NCI-H82 treated with DMSO at 0.1 percent for 48 hours (cell line): ENCODE results near the gene EEFSEC.

ENCODE experiments used
- DNase-seq: peaks from one replicate; lab custom pipeline; 2025; ENCODE audit not compliant: unreplicated experiment; lab: John Stamatoyannopoulos, UW

The EEFSEC gene

DNA sequence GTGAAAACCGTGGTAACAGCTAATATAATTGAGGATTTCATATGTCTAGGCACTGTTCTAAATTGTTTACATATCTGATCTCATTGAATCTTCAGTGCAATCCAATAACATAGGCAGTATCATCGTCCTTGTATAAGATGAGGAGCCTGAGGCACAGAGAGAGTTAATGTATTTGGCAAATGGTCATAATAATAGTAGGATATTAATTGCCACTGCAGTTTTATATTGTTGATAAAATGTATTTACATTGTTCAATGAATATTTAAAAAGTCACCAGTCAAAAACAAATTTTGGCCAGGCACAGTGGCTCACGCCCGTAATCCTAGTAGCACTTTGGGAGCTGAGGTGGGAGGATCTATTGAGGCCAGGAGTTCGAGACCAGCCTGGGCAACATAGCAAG lies 88.5 kb downstream of the EEFSEC start:
- no peak for DNase-seq

DNA sequence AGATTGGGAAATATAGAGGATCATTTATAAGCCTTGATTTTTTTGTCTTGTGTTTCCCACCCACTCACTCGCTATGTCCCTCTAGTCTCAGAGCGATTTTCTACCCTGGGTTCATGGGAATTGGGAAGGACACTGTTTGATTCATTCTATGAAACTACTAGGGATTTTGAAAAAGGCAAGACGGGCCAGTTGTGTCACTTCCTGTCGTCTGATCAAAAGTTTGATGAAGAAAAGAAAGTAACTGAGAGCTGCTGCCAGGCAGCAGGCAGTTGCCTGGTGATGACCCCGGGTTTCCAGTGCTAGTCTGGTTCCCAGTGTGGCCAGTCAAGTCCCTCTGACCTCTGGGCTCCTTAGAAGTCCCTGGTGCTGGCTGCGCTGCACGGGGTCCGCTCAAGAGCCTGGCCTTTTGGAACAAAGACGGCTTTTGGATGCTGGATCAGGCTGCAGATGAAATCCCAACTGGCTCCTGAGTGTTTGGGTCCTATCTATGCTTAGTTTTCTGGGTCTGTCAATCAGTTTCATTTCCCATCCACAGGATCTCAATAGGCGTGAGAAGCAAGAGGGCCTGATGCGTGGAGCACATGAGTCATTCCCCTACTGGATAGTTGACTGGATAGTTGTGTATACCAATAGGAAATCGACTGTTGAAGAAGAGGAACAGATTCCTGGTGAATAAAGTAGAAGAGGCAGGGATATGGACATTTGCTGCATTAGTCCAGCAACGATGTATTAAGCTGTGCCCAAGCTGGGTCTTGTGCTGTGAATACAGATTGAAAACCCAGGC lies 89.7 kb downstream of the EEFSEC start:
- DNase-seq = no peak

DNA sequence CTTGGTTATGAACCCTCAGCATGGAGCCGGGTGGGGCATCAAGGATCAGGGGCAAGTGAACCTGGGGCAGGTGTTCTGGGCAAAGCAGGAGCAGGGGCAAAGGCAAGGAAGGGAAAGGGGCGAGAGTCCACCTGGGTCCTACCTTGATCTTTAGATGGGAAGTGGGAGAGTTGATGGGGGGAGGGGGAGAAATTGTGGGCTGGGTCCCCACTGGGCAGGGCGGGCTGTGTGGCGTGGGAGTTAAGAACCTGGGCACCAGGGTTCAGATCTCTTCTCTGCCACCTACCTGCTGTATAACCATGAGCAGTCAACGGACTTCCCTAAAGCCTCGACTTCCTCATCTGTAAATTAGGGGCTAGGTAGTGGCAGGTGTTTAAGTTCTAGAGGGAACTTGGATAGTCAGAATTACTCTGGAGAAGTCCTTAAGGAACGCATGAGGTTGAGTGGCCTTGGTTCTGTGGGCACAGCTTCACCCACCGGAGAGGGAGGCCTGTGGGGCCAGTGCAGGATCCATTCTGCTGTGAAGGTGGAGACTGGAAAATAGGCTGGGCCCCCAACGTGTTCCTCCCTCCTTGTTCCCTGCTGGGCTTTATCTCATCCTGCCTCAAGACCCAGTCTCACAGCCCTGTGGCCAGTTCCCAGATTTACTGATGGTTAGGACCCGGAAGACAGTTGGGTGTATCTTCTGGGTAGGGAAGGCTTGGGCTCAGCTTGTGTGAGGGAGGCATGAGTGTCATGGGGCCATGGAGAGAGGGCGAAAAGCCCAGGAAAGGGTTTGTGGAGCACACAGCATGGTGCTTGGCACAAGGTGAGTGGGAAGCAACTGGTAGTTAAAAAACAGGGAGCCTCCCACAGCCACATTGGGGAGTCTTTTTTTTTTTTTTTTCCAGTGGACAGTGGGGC lies 90.6 kb downstream of the EEFSEC start:
- DNase-seq = no peak

DNA sequence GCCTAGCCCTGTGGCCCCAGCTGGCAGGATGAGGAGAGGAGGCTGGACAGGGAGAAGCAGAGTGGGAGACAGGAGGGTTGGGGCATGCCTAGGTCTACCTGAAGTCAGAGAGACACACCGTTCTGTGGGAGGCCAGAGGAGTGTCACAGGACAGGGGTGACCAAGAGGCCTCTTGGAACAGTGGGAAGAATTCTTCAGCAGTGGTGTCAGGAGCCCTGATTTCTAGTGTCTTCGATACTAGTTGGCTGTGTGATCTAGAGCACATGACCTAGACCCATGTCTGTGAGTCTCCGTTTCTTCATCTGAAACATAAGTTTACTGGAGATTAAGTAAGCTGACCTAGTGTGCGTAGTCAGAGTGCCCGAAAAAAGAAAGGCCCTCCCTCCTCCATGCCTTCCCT lies 92.2 kb downstream of the EEFSEC start:
- no peak for DNase-seq

DNA sequence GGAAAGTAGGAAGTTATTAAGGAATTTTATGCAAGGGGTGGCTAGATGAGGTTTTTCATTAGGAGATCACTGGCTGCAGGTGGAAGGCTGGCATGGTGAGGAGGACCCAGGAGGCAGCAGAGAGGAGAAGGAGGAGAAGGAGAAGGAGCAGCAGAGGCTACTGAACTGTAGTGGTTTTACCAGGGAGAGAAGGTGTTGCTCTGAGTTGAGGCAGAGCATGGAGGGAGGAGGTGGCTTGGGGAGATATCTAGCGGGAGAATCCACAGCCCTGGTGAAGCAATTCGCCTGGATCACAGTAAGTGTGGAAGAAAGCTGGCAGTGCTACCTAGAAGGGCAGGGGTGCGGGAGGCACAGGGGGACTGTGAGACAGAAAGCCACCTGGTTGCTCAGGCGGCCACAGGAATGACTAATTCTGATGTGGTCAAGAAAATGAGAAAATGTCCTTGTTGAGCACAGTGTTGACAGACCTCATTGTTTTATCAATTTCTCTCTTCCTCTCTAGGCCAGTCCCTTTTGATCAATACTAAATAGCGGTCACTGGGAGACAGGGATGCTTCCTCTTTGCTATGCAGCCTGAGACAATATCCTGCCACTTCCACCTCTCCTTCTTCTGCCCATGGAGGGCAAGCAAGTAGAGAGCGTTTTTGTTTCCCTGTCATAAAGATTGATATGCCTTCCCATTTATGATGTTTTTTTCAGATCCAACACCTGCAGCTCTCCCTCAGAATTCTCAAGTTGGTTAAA lies 94.6 kb downstream of the EEFSEC start:
- DNase-seq = no peak

DNA sequence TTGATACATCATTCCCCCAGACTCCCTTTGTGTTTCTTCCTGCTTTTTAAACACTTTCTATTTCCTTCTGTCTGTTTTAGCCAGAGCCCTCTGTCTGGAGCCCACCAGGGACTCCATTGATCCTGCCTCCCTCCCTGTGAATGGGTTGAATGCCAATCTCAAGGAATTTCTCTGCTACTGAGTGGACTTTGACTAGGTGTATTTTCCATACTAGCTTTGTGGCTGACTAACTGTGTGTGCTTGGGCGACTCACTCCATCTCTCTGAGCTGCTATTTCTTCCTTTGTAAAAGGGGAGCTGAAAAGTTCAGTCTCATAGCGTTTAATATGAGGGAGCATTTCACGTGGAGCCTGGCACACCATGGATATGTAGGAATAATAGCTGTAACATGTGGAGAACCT lies 98.8 kb downstream of the EEFSEC start:
- DNase-seq = no peak

DNA sequence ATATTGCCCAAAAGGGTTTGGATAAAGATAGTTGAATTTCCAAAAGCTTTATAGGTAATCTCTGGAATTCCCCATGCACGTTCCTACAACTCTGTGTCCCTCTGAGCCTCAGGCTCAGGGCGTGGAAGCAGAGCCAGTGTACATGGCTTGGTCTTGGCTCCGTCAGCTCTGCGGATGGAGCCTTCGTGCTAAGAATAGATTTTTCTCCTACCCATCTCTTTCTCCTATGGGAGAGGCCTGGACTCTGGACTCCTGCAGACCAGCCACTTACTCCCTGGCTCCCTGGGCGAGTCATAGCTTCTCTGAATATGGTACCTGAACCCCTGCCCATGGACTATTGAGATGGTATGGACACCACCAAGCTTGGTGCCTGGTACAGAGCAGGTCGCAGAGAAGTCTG lies 99.9 kb downstream of the EEFSEC start:
- no peak for DNase-seq

DNA sequence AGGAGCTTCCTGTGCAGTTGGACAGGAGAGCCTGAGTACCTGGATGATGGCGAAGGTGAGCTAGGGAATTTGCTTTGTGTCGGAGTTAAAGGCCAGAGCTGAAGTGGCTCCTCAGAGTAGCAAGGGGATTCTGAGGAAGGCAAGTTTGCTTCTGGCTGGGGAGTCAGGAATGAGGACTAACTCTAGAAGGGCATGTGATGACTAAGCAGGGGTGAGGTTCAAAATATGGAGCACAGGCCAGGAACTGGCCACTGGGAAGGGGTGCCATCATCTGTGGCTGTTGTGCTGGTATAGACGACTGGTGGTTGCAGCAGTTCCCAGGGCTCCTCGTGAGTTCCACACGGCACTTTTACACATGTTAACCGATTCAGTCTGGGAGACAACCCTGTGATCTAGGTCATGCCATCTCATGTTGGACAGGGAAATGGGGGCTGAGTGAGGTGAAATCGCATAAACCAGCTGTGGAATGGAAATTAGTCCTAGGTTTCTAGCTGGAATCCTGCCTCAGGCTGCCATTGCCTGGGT lies 100.8 kb downstream of the EEFSEC start:
- DNase-seq = no peak

DNA sequence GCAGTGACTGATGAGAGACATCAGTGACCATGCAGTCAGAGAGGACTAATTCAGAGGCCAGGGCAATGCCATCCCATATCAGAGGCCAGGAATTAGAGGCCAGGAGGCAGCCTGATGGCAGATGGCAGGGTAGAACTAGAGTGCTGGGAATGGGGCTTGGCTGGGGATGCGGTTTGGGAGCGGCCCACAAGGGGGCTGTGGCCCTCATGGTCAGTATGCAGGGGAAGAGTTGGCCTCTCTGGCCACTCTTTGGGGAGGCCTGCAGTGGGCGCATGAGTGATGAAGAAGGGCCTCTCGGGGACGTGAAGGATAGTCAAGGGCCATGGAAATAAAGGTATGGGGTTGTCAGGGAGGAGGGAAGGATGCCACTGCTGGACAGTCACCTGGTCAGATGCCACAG lies 101.7 kb downstream of the EEFSEC start:
- DNase-seq = no peak

DNA sequence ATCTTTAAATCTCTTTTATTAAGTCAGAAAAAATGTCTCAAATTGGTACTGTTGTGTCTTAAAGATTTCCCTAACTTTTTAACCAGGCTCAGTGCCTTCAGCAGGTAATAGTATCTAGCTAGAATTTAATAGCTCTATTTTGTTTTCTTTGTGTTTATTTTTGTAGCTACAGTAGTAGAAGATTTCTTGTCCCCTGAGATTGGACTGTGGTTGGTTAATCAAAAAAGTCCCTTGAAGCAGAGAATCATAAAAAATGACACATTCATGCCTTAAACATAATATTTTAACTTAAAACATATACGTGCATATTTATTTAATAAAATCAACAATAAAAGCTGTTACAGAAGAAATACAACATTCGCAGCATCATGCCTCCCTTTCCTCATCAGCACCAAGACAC lies 102.8 kb downstream of the EEFSEC start:
- no peak for DNase-seq

DNA sequence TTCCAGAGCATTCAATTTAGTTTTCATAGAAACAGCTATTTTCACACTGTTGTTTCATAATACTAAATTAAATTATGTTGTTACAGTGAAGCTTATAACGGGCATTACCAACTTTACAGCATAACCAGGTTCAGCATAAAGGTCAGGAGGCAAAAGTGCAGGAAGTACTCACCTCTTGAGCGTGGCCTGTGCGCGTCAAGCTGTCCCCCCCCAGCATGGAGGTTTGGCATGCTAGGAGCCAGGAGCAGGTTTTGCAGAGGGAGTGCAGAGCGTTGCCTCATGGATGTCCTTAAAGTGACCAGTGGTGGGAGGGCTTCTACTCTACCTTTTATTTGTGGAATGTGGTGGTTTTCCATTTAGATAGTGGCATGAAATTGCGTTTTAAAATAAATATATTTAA lies 104.4 kb downstream of the EEFSEC start:
- no peak for DNase-seq

DNA sequence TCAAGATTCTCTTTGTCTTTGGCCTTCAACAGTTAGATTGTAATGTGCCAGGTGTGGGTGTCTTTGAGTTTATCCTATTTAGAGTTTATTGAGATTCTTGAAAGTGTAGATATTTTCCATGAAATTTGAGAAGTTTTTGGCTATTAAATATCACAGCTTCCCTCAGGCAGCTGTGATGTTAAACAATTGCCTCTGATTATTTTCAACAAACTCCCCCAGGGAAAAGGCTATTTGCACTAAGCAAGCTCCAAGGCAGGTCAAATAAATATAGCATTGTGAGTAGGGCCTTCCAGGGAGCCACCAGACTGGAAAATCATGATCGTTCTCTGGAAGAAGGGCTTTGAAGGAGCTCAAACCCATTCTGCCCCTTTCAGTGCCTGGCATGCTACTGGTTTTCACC lies 107.0 kb downstream of the EEFSEC start:
- no peak for DNase-seq

DNA sequence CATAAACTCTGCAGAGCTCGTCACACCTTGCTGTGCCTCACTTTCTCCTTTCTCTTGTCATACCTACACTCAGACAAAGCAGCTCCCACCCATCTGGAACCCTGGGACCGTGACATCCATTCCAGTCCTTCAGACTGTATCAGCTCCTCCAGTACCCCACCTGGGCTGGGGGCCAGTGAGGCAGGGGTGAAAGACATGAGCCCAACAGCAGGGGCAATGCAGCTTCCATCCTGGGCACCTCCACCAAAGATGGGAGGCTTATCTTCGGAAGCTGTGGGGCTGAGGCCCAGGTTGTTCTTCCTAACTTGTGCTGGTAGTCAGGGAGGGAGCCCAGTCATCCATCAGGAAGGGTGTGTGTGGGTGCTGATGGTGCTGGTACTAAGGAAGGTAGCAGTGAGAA lies 109.2 kb downstream of the EEFSEC start:
- DNase-seq = no peak

DNA sequence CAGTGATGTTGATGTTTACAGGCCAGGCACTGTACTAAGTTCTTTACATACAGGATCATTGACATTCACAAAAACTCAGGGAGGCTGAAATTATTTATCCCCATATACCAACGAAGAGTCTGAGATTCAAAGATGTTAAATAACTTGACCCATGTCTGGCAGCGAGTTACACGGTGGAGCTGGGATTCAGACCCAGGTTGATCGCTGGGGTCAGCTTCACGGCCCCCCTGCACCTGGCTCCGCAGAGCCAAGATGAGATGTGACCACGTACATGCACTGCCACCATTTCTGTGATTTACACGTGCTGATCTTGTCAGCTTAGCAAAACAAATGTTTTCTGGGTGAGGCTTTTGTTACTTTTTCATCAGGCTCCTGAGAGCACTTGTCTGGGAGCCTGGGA lies 109.8 kb downstream of the EEFSEC start:
- DNase-seq = no peak

DNA sequence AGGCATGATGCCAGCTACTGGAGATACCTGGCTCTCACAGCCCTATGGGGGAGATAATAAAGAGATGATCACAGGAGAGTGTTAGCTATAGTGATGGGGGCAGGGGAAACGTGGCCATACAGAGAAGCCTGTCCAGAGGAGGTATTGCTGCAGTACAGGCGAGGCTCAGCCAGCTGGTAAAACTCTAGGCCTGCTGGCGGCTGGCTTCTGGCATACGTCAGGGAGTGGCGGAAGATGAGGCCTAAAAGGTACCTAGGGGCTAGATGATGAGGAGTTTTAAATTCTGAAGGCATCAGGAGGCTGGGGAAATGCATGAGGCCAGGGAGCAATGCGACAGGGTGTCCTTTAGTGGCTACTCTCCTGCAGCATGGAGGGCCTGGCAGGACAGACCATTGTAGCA lies 110.7 kb downstream of the EEFSEC start:
- DNase-seq = no peak

DNA sequence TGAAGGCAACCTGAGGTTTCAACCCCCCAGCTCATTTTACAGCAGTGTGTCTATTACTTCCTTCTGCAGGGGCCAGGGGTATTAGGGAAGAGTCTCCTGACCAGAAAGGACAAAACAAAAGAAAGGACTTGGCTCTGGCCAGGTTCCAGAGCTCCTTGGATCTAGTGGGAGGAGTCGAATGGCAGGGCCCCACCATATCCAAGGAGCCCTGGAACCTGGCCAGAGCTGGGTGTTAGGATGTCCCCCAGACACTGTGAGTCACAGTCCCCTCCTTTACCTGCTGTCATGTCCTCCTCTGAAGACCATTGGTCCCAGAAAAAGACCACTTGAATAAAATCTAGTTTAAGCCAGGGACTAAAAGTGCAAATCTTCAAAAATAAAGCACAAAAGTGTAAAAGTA lies 113.2 kb downstream of the EEFSEC start:
- DNase-seq = no peak

DNA sequence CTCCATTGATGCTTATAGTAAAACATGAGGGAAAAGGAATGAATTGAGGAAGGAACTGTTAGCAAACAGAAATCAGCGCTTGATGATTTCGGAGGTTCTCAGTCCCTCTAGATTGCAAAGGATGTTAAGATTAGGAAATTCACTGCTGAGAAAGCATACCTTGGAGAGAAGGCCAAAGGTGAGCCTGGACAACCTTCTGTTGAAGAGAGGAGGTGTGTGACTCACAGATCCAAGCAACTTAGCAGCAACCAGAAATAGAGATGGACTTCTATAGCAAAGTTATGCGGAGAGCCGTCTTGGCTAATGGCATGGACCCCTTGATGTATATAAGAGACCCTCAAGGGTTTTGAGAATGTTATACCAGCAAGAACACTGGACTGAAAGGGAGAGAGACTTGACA lies 114.3 kb downstream of the EEFSEC start:
- DNase-seq = no peak

DNA sequence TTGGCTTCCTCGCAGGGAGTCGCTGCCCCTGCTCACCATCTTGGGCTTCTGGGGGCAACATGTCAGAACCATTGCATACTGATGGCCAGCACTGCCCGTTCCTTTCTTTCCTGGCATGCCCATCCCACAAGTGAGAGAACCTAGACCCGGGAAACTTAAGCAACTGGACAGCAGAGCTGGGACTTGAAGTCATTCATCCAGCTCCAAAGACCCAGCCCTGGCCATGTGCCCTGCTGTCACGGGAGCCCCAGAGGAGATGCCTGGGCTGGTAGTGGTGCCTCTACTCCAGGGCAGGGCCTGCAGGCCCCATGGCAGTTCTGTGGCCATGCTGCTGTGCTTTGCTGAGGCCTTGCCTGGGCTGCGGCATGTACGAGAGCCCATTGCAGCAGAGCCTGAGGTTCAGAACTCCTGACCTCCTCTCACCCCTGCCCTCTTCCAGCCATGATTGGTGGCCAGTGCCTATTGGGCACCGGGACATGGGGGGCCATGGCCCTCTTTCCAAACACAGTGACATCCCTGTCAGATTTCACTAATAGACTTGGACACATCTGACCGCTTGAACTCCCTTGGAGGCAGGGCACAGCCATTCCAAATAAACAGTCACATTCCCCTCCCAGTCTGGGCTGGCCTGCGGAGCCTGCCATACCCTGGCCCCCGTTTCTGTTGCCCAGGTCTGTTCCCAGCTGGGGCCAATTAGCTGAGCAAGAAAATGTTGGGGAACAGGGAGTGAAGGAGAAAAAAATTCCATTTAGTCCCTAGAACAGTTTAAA lies 115.9 kb downstream of the EEFSEC start:
- no peak for DNase-seq

DNA sequence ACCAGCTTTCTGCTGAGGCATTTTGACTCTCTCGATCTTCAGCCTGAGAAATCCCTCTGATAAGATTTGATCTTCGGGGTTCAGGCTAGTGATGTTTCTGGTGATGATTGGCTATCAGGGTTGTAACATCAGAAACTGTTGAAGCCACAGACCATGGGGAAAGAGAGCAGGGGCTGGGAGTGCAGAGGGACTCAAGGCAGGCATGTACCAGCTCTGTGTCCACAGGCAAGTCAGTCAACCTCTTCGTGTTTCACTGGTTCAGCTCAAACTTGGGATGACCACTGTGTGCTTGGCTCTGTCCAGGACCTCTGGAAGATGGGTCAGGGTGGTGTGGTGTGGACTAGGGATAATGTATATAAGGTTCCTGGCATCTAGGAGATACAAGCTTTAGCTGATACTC lies 116.5 kb downstream of the EEFSEC start:
- DNase-seq = no peak

DNA sequence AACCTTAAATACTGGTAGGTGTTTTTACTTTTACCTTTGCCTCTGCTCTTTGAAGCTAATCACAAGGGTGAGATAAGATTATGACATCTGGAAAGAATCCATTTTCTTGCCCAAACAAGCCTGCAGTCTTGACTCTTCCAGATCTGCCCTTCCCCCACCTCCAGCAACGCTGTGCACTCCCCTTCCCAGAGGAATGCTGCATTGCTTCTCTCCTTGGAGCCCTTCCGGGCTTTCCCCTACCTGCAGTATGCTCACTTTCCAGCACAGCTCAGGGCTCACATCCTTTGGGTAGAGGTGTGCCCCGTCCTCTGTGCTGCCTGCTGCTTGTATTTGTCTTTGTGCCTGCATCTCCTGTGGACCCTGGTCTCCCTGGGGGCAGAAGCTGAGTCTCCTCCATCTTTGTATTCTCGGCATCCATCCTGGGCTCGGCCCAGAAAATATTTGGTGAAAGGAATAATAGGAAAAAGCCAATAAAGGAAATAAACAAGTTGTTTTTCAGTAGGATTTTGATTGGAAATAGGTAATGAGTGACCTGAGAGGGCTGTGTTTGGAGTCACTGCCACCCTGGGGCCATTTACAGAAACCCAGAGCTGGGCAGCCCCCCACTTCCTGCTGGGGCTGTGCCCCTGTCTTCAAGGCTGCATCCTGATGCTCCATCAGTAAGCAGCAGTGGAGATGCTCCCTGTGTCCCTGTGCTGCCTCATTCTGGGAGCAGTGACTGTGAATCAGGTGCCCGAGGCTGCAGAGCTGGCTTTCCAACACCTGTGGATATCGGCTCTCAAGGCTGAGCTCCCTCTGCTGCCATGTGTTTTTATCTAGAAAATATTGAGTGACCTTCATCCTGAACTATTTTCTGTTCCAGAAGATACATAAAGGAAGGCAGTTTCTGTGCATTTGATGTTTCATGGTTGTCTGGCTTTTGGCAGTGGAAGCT lies 117.5 kb downstream of the EEFSEC start:
- no peak for DNase-seq
